GM12878 (cell line): ENCODE measurements around the gene NSA2. TPM values are rescaled to one million over a fixed set of nuclear protein-coding genes. Genes with fewer than 3 reads are reported as not detected.

Experiments
- CBX3 ChIP-seq: fragments of 200-600 bp; sonication (generic); IDR thresholded peaks from 2 replicates; pipeline ENCODE4 v1.6.1; 2016; ENCODE audit warnings: low read depth, borderline replicate concordance
- GATAD2B ChIP-seq: fragments of 450-650 bp; conservative IDR thresholded peaks from 2 replicates; pipeline ENCODE4 v1.6.1; 2017; ENCODE audit warnings: low read depth, mild to moderate bottlenecking, moderate library complexity
- IRF5 ChIP-seq: fragments of 450-650 bp; IDR thresholded peaks from 2 replicates; pipeline ENCODE4 v1.6.1; 2017; ENCODE audit warnings: borderline replicate concordance
- NKRF ChIP-seq: fragments of 450-650 bp; conservative IDR thresholded peaks from 2 replicates; pipeline ENCODE4 v1.6.1; 2017; ENCODE audit warnings: mild to moderate bottlenecking, moderate library complexity
- PKNOX1 ChIP-seq: fragments of 450-650 bp; IDR thresholded peaks from 2 replicates; pipeline ENCODE4 v1.6.1; 2016; ENCODE audit warnings: mild to moderate bottlenecking
- TARDBP ChIP-seq: IDR thresholded peaks from 2 replicates; pipeline ENCODE4 v1.6.1; 2016; ENCODE audit warnings: borderline replicate concordance
- TCF3 ChIP-seq: IDR thresholded peaks from 2 replicates; pipeline ENCODE4 v1.6.1; 2012; ENCODE audit warnings: low read depth, mild to moderate bottlenecking, low read length, borderline replicate concordance; ENCODE audit not compliant: insufficient read depth
- USF1 ChIP-seq: IDR thresholded peaks from 2 replicates; pipeline ENCODE4 v1.6.1; 2011; ENCODE audit warnings: borderline replicate concordance, low read depth, mild to moderate bottlenecking, moderate library complexity, mixed read lengths, low read length; ENCODE audit not compliant: insufficient read depth; ENCODE audit errors: extremely low read length
- ZBTB33 ChIP-seq: fragments of 450-650 bp; IDR thresholded peaks from 2 replicates; pipeline ENCODE4 v1.6.1; 2017; ENCODE audit warnings: mild to moderate bottlenecking
- ZNF592 ChIP-seq: fragments of 450-650 bp; IDR thresholded peaks from 2 replicates; pipeline ENCODE4 v1.6.1; 2017; ENCODE audit warnings: mild to moderate bottlenecking, moderate library complexity
- ZZZ3 ChIP-seq: IDR thresholded peaks from 2 replicates; pipeline ENCODE4 v1.6.1; 2011; ENCODE audit warnings: low read depth; ENCODE audit not compliant: control insufficient read depth, insufficient read length
- polyA plus RNA-seq, 11 experiments: library from polyadenylated mRNA; depleted of rRNA in 4 of 11; unstranded in 6 of 11; stranded (reverse) in 5 of 11; fragments of >200 nt; fragmentation: Nextera tagmentation in 4 of 11; fragmentation: Illumina TruSeq in 1 of 11; extraction: Ambion mirVana in 4 of 11; extraction: Trizol in 1 of 11; gene quantifications; 1 replicate in 1 of 11; 2 replicates in 10 of 11; pipeline versions ENCODE4 v1.2.1 to v1.2.3, GENCODE V29; 2011 to 2016; ENCODE audit warnings: inconsistent platforms in 2 of 11, missing spikeins in 2 of 11, low read depth in 1 of 11
- total RNA-seq, 4 experiments: library from RNA; depleted of rRNA in 3 of 4; stranded (reverse); fragments of >200 nt in 3 of 4; fragmentation: Illumina TruSeq in 1 of 4; extraction: Trizol in 1 of 4; gene quantifications; 2 replicates each; pipeline versions ENCODE4 v1.2.1 to v1.2.3, GENCODE V29; 2013 to 2021

NSA2 gene
- total and polyA plus RNA-seq, 10 of the 15 experiments (the other 5 are each of a cell fraction or from before 2014, with no cell fraction given) = 77.8 to 317 (median 143) TPM

GRCh38 chr5:74766849-74767578 lies at the start of gene NSA2, which contains the start of gene GFM2 (continued):
- TF ChIP-seq ZZZ3 = peak; percentile 84
- 0 out of 2 replicates have a peak, but pooled peaks have one; percentile 57 for TF ChIP-seq TARDBP
- TF ChIP-seq GATAD2B = peak; percentile 20; the same call in 1 of the 2 replicates
- no peak for TF ChIP-seq ZNF592
- no peak for TF ChIP-seq IRF5
- no peak for TF ChIP-seq CBX3
- peak; percentile 7 for TF ChIP-seq USF1
- peak; percentile 75; the same call in 1 of the 2 replicates for TF ChIP-seq PKNOX1
- TF ChIP-seq TCF3 = no peak
- TF ChIP-seq ZBTB33 = no peak
- TF ChIP-seq NKRF = peak; percentile 86
